HL-60 (cell line): Measurements from ENCODE around the gene MDGA2.

Experiments used
- DNase-seq, 2 experiments: peaks; one replicate each; pipeline ENCODE4 v3.0.0-alpha.2; 2010 to 2020; ENCODE audit warnings: low read depth in 1 of 2, low spot score in 1 of 2
- H3K27ac ChIP-seq: fragments of 250-450 bp; sonication (Bioruptor Pico); replicated peaks from 2 replicates; pipeline ENCODE4 v1.5.1; 2020; ENCODE audit warnings: mild to moderate bottlenecking, moderate library complexity
- H3K27me3 ChIP-seq: fragments of 250-450 bp; sonication (Bioruptor Pico); 2 replicates; pipeline ENCODE4 v1.5.1; 2021; ENCODE audit warnings: mild to moderate bottlenecking, moderate library complexity; ENCODE audit not compliant: insufficient read depth, poor library complexity, severe bottlenecking
- H3K4me3 ChIP-seq: replicated peaks from 2 replicates; pipeline ENCODE4 v1.5.1; 2011; ENCODE audit warnings: mild to moderate bottlenecking, control low read depth, low read length; ENCODE audit not compliant: insufficient read depth
- CTCF ChIP-seq: IDR thresholded peaks from one replicate; pipeline ENCODE4 v1.5.1; 2011; ENCODE audit warnings: low read length, control low read depth, inconsistent platforms; ENCODE audit not compliant: insufficient read depth
- GABPA ChIP-seq: IDR thresholded peaks from 2 replicates; pipeline ENCODE4 v1.6.1; 2012; ENCODE audit warnings: low read depth
- POLR2AphosphoS5 ChIP-seq: IDR thresholded peaks from 2 replicates; pipeline ENCODE4 v1.6.1; 2012; ENCODE audit warnings: low read depth
- REST ChIP-seq: IDR thresholded peaks from 2 replicates; pipeline ENCODE4 v1.6.1; 2012; ENCODE audit warnings: low read depth; ENCODE audit not compliant: insufficient replicate concordance
- SPI1 ChIP-seq: IDR thresholded peaks from 2 replicates; pipeline ENCODE4 v1.6.1; 2012; ENCODE audit warnings: low read depth, mild to moderate bottlenecking, borderline replicate concordance

The MDGA2 gene

GRCh38 chr14:47150267-47150666 lies 525.1 kb downstream of the MDGA2 start:
- TF ChIP-seq SPI1 (no peak), GABPA (no peak), REST (no peak), POLR2AphosphoS5 (no peak), CTCF (no peak)
- H3K4me3 ChIP-seq: no peak overlapping the region
- no peak overlapping the region for H3K27ac ChIP-seq
- H3K27me3 ChIP-seq: no peaks in the 10 kb centered on the region
- no peak for DNase-seq

GRCh38 chr14:47149326-47149725 lies 526.1 kb downstream of the MDGA2 start:
- no peak for DNase-seq

GRCh38 chr14:47148686-47149085 lies 526.7 kb downstream of the MDGA2 start:
- no peak for DNase-seq
- Histone ChIP-seq H3K27ac (no peak overlapping the region), H3K27me3 (no peaks in the 10 kb centered on the region), H3K4me3 (no peak overlapping the region)
- TF ChIP-seq GABPA (no peak), POLR2AphosphoS5 (no peak), CTCF (no peak), SPI1 (no peak), REST (no peak)

More at GRCh38 chr14:47149326-47149725, 526.1 kb downstream of the MDGA2 start:
- TF ChIP-seq GABPA (no peak), REST (no peak), CTCF (no peak), SPI1 (no peak)
- Histone ChIP-seq H3K27me3 (no peaks in the 10 kb centered on the region), H3K4me3 (no peak overlapping the region), H3K27ac (no peak overlapping the region)
